ENCODE data around the gene CLEC2L. TPM values are rescaled to one million over a fixed set of nuclear protein-coding genes. Genes with fewer than 3 reads are reported as not detected.

CLEC2L gene
- total RNA-seq, 2 experiments from 2014 or later = not detected

Other genes with a start within 250 kb of the CLEC2L start
- gene FMC1, start 182.3 kb upstream of the CLEC2L start, total RNA-seq = 1 to 10 TPM; 6.6 to 7.7 TPM
- 100 to 1,000 TPM; 137 to 152 TPM for gene LUC7L2, start 163.8 kb upstream of the CLEC2L start, total RNA-seq
- gene KLRG2, start 40.0 kb upstream of the CLEC2L start, total RNA-seq = under 1 TPM in 1 of 2 experiments, not detected in 1; 0.30 TPM

All from activated CD8-positive, alpha-beta memory T cell treated with anti-CD3 and anti-CD28 coated beads, Interleukin-2, amount 10 ng/mL, durations not matched to agents 7 days and 5 days (primary cell).